ENCODE measurements around the gene GLUL. TPM values are rescaled to one million over a fixed set of nuclear protein-coding genes. Genes with fewer than 3 reads are reported as not detected.

GLUL gene
- total RNA-seq, 1 donor from 2014 or later: 377 TPM

Other genes with a start within 250 kb of the GLUL start
- not detected in 2 replicates for gene TEDDM1, start 8.9 kb upstream of the GLUL start, total RNA-seq
- gene RGSL1, start 58.4 kb upstream of the GLUL start, total RNA-seq: not detected in 2 replicates
- gene RNASEL, start 197.5 kb upstream of the GLUL start, total RNA-seq: 2.9 and 3.1 TPM in 2 replicates
- gene RGS16, start 212.6 kb upstream of the GLUL start, total RNA-seq: 1.2 and 2.0 TPM in 2 replicates

Data from dermis blood vessel endothelial cell (primary cell).